ENCODE measurements around the gene SUCNR1. TPM values are rescaled to one million over a fixed set of nuclear protein-coding genes. Genes with fewer than 3 reads are reported as not detected.

The SUCNR1 gene
- total RNA-seq, 1 experiment from 2014 or later, result not detected

Other genes with a start within 250 kb of the SUCNR1 start
- gene AADACL2, start 139.7 kb upstream of the SUCNR1 start, total RNA-seq (2014; rRNA removed; shearing (Covaris generic); ENCODE audit: low replicate concordance), result not detected in 2 replicates
- not detected in 2 replicates for gene AADAC, start 59.5 kb upstream of the SUCNR1 start, total RNA-seq (2014; rRNA removed; shearing (Covaris generic); ENCODE audit: low replicate concordance)